ENCODE data around the gene LTF.

DNA sequence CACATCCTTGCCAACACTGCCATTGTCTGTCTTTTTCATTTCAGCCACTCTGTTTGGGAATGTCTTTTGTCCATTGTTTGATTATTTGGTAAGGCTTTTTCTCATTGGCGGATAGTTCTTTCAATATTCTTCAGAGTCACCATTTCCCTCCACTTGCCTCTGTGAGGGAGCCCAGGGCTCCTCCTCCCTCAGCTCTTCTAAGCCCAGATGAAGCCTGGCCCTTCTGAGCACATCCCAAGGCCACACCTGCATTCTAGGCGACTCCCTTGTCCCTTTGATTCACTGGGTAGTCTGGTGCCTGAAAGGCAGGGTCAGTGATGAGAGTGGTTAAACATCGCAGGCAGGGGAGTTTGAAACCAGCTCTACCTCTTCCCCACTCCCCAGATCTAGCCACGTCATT, 12.4 kb upstream of the LTF start:
- TF ChIP-seq POLR2AphosphoS5 (IDR thresholded peaks at IDR 0.05; ENCODE audit: borderline replicate concordance, low read depth, low read length) (no peak), EZH2 (IDR thresholded peaks at IDR 0.05) (no peak)

All from SK-N-MC (cell line).